GM10847 (cell line): ENCODE data around the gene CLEC10A.

ENCODE experiments used
- POLR2A ChIP-seq: IDR thresholded peaks from 2 replicates; pipeline ENCODE4 v1.6.1; 2011; ENCODE audit not compliant: insufficient read length; ENCODE audit errors: extremely low read depth

Gene CLEC10A

DNA sequence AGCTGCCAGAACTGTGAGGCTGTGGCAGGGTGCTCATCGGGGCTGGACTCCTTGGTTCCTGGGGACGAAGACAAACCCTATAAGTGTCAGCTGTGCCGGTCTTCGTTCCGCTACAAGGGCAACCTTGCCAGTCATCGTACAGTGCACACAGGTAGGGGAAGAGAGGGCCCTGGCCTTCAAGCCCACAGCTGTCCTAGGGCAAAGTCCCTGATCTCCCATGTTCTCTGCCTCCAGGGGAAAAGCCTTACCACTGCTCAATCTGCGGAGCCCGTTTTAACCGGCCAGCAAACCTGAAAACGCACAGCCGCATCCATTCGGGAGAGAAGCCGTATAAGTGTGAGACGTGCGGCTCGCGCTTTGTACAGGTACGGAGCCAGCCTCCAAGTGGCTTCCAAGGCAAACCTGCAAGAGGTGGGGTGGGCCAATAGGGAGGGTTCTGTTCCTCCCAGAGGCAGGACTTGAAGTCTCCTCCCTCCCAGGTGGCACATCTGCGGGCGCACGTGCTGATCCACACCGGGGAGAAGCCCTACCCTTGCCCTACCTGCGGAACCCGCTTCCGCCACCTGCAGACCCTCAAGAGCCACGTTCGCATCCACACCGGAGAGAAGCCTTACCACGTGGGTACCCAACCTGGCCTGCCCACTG is 53.5 kb downstream of the CLEC10A start:
- no peak for TF ChIP-seq POLR2A

- no peak for TF ChIP-seq POLR2A
Measured at GRCh38 chr17:7025245-7025644, 54.8 kb downstream of the CLEC10A start.
